ENCODE measurements around the gene SORL1.

Gene SORL1

DNA sequence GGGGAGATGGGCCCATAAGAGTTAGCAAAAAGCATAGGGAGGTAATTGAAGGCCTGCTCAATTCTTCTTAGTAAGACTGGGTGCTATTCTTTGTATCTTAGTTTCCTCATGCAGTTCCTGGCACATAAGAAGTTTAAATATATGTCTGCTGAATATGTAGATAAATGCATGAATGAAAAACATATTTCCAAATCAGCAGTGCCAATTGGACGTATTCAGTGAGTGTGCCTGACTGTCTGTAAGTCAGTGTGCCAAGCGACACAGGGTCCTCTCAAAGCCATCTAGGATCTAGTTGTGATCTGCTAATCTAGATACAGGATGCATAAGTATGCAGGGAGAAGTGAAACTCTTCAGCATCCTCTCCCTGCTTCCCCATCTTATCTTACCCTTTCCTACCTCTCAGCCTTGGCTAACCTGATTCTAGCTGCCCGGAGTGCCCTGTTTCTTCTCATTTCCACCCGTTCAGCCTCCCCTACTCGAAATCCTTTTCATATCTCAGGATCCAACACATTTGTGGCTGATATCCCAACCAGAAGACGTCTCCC is 91.8 kb downstream of the SORL1 start:
- no peaks in the 10 kb centered on the region for H3K79me2 ChIP-seq (ENCODE audit: insufficient read depth, low read depth)
- H4K20me1 ChIP-seq (ENCODE audit: insufficient read depth): no peaks in the 10 kb centered on the region
- no peak overlapping the region for H3K27ac ChIP-seq
- H2AFZ ChIP-seq (ENCODE audit: low read depth): no peak overlapping the region
- no peaks in the 10 kb centered on the region for H3K27me3 ChIP-seq (ENCODE audit: insufficient read depth, low read depth)
- no peak overlapping the region for H3K4me3 ChIP-seq (IDR thresholded peaks at IDR 0.05; ENCODE audit: insufficient read depth, low read depth, low read length)
- H3K4me2 ChIP-seq: no peak overlapping the region
- no peak overlapping the region for H3K9ac ChIP-seq
- TF ChIP-seq, protein P1, sequence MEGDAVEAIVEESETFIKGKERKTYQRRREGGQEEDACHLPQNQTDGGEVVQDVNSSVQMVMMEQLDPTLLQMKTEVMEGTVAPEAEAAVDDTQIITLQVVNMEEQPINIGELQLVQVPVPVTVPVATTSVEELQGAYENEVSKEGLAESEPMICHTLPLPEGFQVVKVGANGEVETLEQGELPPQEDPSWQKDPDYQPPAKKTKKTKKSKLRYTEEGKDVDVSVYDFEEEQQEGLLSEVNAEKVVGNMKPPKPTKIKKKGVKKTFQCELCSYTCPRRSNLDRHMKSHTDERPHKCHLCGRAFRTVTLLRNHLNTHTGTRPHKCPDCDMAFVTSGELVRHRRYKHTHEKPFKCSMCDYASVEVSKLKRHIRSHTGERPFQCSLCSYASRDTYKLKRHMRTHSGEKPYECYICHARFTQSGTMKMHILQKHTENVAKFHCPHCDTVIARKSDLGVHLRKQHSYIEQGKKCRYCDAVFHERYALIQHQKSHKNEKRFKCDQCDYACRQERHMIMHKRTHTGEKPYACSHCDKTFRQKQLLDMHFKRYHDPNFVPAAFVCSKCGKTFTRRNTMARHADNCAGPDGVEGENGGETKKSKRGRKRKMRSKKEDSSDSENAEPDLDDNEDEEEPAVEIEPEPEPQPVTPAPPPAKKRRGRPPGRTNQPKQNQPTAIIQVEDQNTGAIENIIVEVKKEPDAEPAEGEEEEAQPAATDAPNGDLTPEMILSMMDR (conservative IDR thresholded peaks at IDR 0.05; ENCODE audit: low read depth, low read length): no peak
- H3K36me3 ChIP-seq (ENCODE audit: insufficient read depth): no peaks in the 10 kb centered on the region
- no peaks in the 10 kb centered on the region for H3K4me1 ChIP-seq (ENCODE audit: low read depth, poor library complexity, severe bottlenecking)

DNA sequence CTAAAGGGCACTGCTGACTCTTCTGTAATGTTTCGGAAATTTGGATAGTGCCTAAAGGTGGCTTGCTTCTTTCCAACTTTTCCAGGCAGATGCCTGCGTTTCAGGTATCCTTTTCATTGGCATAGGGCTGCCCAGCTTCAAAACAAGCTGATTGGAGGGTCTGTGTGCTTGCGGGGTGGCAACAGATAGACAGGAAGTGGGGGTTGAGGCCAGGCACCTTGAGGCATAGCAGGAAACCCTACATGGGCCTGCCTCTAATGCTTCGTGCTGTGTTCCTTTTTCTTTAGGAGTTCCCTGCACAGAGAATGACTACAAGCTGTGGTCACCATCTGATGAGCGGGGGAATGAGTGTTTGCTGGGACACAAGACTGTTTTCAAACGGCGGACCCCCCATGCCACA is 92.8 kb downstream of the SORL1 start:
- no peaks in the 10 kb centered on the region for H3K79me2 ChIP-seq (ENCODE audit: insufficient read depth, low read depth)
- no peaks in the 10 kb centered on the region for H3K27me3 ChIP-seq (ENCODE audit: insufficient read depth, low read depth)
- H3K4me1 ChIP-seq (ENCODE audit: low read depth, poor library complexity, severe bottlenecking): no peaks in the 10 kb centered on the region
- no peak overlapping the region for H3K4me3 ChIP-seq (IDR thresholded peaks at IDR 0.05; ENCODE audit: insufficient read depth, low read depth, low read length)
- H3K9ac ChIP-seq: no peak overlapping the region
- no peaks in the 10 kb centered on the region for H4K20me1 ChIP-seq (ENCODE audit: insufficient read depth)
- TF ChIP-seq, protein P1 (conservative IDR thresholded peaks at IDR 0.05; ENCODE audit: low read depth, low read length): no peak
- no peaks in the 10 kb centered on the region for H3K36me3 ChIP-seq (ENCODE audit: insufficient read depth)
- H2AFZ ChIP-seq (ENCODE audit: low read depth): no peak overlapping the region
- no peak overlapping the region for H3K4me2 ChIP-seq
- no peak overlapping the region for H3K27ac ChIP-seq

DNA sequence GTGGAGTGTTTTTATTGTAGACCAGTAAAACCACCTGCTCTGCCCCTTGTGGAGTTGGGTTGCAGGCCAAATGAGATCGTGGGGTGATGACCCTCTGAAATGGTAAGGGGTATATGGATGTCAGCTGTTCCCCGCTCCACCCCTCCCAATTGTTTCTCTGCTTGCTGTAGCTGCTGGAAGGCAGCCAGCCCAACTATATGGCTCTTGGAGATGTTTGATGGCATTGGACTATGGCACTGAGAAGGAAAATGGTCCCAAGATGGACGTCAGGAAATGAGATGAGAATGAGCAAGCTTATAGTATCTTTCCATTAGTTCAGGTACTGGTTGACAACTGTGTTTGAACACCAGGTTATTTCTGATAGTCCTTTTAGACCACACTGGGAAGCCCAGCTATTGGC is 95.5 kb downstream of the SORL1 start:
- Histone ChIP-seq H4K20me1 (ENCODE audit: insufficient read depth) (no peaks in the 10 kb centered on the region), H3K27me3 (ENCODE audit: insufficient read depth, low read depth) (no peaks in the 10 kb centered on the region), H2AFZ (ENCODE audit: low read depth) (no peak overlapping the region)

DNA sequence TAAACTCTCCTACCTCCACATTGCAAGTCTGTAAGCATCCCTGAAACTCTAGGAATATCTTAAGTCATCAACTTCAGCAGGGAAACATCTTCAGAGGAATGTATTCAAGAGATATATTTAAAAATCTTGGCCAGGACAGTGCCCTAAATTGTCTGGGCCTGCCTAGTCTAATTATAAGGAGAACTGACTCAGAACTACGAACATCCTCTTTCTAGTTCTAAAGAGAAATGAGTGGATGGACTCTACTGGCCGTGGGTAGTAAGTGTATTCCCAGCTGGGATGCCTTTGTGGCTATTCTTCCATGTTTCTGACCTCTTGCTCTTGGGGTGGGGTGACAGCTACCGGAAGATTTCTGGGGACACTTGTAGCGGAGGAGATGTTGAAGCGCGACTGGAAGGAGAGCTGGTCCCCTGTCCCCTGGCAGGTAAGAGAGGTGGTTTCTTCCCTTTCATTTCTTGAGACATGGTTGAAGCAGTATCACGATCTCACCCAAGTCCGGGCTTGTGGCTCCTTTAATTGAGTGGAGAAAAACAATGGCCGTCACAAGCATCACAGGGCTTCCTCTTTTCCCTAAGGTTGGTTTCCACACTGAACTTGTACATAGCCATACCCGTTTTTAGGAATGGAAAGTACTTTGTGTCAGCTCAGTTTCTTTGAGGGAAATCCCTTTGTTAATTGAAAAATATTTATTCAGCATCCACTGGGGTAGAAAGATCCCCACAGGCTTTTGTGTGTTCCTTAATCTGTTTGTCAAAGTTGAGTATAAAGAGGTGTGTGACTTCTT is 98.3 kb downstream of the SORL1 start:
- H3K4me1 ChIP-seq (ENCODE audit: low read depth, poor library complexity, severe bottlenecking): no peaks in the 10 kb centered on the region
- no peak overlapping the region for H3K4me2 ChIP-seq
- H3K79me2 ChIP-seq (ENCODE audit: insufficient read depth, low read depth): no peaks in the 10 kb centered on the region
- H2AFZ ChIP-seq (ENCODE audit: low read depth): no peak overlapping the region
- no peak overlapping the region for H3K4me3 ChIP-seq (IDR thresholded peaks at IDR 0.05; ENCODE audit: insufficient read depth, low read depth, low read length)
- no peak overlapping the region for H3K27ac ChIP-seq
- TF ChIP-seq, protein P1 (conservative IDR thresholded peaks at IDR 0.05; ENCODE audit: low read depth, low read length): no peak
- H4K20me1 ChIP-seq (ENCODE audit: insufficient read depth): no peaks in the 10 kb centered on the region
- no peak overlapping the region for H3K9ac ChIP-seq
- no peaks in the 10 kb centered on the region for H3K36me3 ChIP-seq (ENCODE audit: insufficient read depth)
- no peaks in the 10 kb centered on the region for H3K27me3 ChIP-seq (ENCODE audit: insufficient read depth, low read depth)

More for the DNA sequence above, 95.5 kb downstream of the SORL1 start:
- no peaks in the 10 kb centered on the region for H3K79me2 ChIP-seq (ENCODE audit: insufficient read depth, low read depth)
- H3K4me1 ChIP-seq (ENCODE audit: low read depth, poor library complexity, severe bottlenecking): no peaks in the 10 kb centered on the region
- no peak overlapping the region for H3K4me3 ChIP-seq (IDR thresholded peaks at IDR 0.05; ENCODE audit: insufficient read depth, low read depth, low read length)
- no peak overlapping the region for H3K9ac ChIP-seq
- H3K36me3 ChIP-seq (ENCODE audit: insufficient read depth): no peaks in the 10 kb centered on the region
- H3K27ac ChIP-seq: no peak overlapping the region
- TF ChIP-seq, protein P1 (conservative IDR thresholded peaks at IDR 0.05; ENCODE audit: low read depth, low read length): no peak
- H3K4me2 ChIP-seq: no peak overlapping the region
